Kidney (tissue), 14 donors: ENCODE data around the gene FAM9A. TPM values are rescaled to one million over a fixed set of nuclear protein-coding genes. Genes with fewer than 3 reads are reported as not detected.
"Not testable (repeated sequence)": the region's sequence is repeated elsewhere in the genome, so short reads cannot be mapped to it uniquely, and the experiment has no call there.

Source experiments
- DNase-seq, 5 donors: peaks; one replicate each; pipeline ENCODE4 v3.0.0-alpha.2; 2013 to 2020
- FAIRE-seq: peaks from 2 replicates; lab custom pipeline; 2012; peaks lifted over from hg19 to GRCh38; lab: Jason Lieb, UNC
- H3K27ac ChIP-seq, 2 donors: one replicate each; pipeline ENCODE4 v1.7.0; 2013; ENCODE audit warnings: low read depth in 2 of 2, low read length in 2 of 2, inconsistent platforms in 1 of 2
- H3K27me3 ChIP-seq: one replicate; pipeline ENCODE4 v1.7.1; 2013; ENCODE audit warnings: low read length, inconsistent platforms; ENCODE audit not compliant: control insufficient read depth, insufficient read depth
- H3K36me3 ChIP-seq, 3 donors: one replicate each; pipeline versions ENCODE4 v1.7.0 to v1.7.1; 2013; ENCODE audit warnings: low read length in 3 of 3, control low read depth in 1 of 3, inconsistent platforms in 1 of 3; ENCODE audit not compliant: insufficient read depth in 3 of 3, control insufficient read depth in 2 of 3
- H3K4me1 ChIP-seq, 3 donors: one replicate each; pipeline versions ENCODE4 v1.7.0 to v1.7.1; 2013; ENCODE audit warnings: low read length in 3 of 3, inconsistent platforms in 1 of 3, low read depth in 1 of 3; ENCODE audit not compliant: control insufficient read depth in 2 of 3, insufficient read depth in 2 of 3
- H3K4me3 ChIP-seq, 3 donors: one replicate each; pipeline versions ENCODE4 v1.7.0 to v1.8.1; 2013; ENCODE audit warnings: low read length in 3 of 3, control low read depth in 1 of 3, inconsistent platforms in 1 of 3
- H3K9ac ChIP-seq, 3 donors: one replicate each; pipeline versions ENCODE4 v1.7.0 to v1.7.1; 2013; ENCODE audit warnings: low read length in 3 of 3, control low read depth in 1 of 3, inconsistent platforms in 1 of 3
- H3K9me3 ChIP-seq, 3 donors: one replicate each; pipeline versions ENCODE4 v1.7.0 to v1.7.1; 2013; ENCODE audit warnings: low read length in 3 of 3, control low read depth in 1 of 3, inconsistent platforms in 1 of 3; ENCODE audit not compliant: control insufficient read depth in 2 of 3, insufficient read depth in 1 of 3
- CTCF ChIP-seq: IDR thresholded peaks from 3 replicates; pipeline ENCODE4 v1.5.1; 2012; ENCODE audit warnings: mild to moderate bottlenecking, moderate library complexity, borderline replicate concordance; ENCODE audit not compliant: insufficient read depth; ENCODE audit errors: extremely low read depth
- intact Hi-C: fragments of 100-400 bp; cut with DNase I; formaldehyde crosslinking; loops from one replicate; pipeline ENCODE4 v1.11.1; 2022
- polyA plus RNA-seq: library from polyadenylated mRNA; stranded (reverse); fragments of 350-450 nt; fragmentation: Illumina TruSeq; extraction: RNeasy Lipid Tissue Mini Kit (QIAGEN cat#74804); gene quantifications from one replicate; pipeline ENCODE4 v1.2.3, GENCODE V29; 2014; ENCODE audit warnings: low read depth, low replicate concordance; ENCODE audit not compliant: insufficient read depth
- total RNA-seq: library from RNA; stranded (reverse); fragmentation: NEBNext Ultra II Directional; extraction: Animal tissue kit (Norgen Biotek cat#: 25700); gene quantifications from one replicate; pipeline ENCODE4 v1.2.1, GENCODE V29; 2021
- donor health status: control.
- donor health status: control.
- donor health status: control.
- donor health status: control.
- donor health status: control.
- donor health status: DM: yes; HTN: yes; CAD: no.
- donor health status: Normal renal cell carcinoma (clear cell type).

FAM9A gene
- total and polyA plus RNA-seq, 2 donors from 2014 or later: not detected

DNA sequence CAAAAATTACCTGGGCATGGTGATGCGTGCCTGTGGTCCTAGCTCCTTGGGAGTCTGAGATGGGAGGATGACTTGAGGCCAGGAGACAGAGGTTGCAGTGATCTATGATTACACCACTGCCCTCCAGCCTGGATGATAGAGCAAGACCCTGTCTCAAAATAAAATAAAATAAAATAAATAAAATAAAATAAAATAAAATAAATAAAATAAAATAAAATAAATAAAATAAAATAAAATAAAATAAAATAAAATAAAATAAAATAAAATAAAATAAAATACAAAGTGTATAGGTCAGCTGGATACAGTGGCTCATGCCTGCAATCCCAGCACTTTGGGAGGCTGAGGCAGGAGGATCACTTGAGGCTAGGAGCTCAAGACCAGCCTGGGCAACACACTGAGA is 14.1 kb downstream of the FAM9A start:
- intact Hi-C loops, H3K9ac ChIP-seq, DNase-seq, H3K27me3 ChIP-seq, H3K9me3 ChIP-seq, H3K4me1 ChIP-seq, H3K4me3 ChIP-seq, FAIRE-seq, H3K36me3 ChIP-seq, H3K27ac ChIP-seq: not testable (repeated sequence)

DNA sequence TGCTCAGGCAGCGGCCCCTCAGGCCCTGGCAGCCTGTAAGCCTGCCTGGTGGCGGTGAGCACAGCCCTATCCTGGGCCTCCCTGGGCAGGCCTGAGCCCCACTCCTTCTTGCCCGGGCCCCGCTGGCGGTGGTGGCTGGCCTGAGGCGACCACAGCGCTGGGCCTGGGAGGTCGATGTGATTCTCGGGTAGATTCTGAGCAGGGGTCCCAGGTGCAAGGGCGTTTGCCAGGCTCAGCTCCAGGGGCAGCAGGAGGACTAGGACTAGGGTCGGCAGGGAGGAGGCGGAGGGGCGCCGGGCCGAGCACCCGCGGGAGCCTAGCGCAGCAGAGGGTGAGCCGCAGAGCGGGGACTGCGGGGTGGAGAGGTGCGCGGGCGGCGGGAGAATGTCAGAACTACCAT is 17.0 kb downstream of the FAM9A start:
- TF ChIP-seq CTCF: no peak
- FAIRE-seq (no peak), DNase-seq (peak in 1 of 5 donors; percentile 49)
- Histone ChIP-seq H3K27me3 (peaks cover 2% of the 10 kb centered on the region), H3K36me3 (no peaks in the 10 kb centered on the region), H3K4me1 (no peaks in the 10 kb centered on the region), H3K4me3 (no peak overlapping the region), H3K27ac (no peak overlapping the region), H3K9ac (no peak overlapping the region), H3K9me3 (no peaks in the 10 kb centered on the region)
- intact Hi-C loops: no loop called here

- Histone ChIP-seq H3K27me3 (peaks cover 2% of the 10 kb centered on the region), H3K4me1 (no peaks in the 10 kb centered on the region), H3K4me3 (no peak overlapping the region), H3K27ac (no peak overlapping the region), H3K36me3 (no peaks in the 10 kb centered on the region), H3K9ac (no peak overlapping the region), H3K9me3 (no peaks in the 10 kb centered on the region)
- no peak for TF ChIP-seq CTCF
- FAIRE-seq (no peak), DNase-seq (peak in 1 of 5 donors; percentile 37)
- intact Hi-C loops: no loop called here
Observed at GRCh38 chrX:8783714-8784098, 17.5 kb downstream of the FAM9A start.

GRCh38 chrX:8783097-8783713 is 18.0 kb downstream of the FAM9A start:
- no peaks in the 10 kb centered on the region for H3K4me1 ChIP-seq
- H3K36me3 ChIP-seq: no peaks in the 10 kb centered on the region
- intact Hi-C loops: no loop called here
- DNase-seq (peak in 4 of 5 donors; percentile 24 to 67 (median 38)), FAIRE-seq (no peak)
- H3K4me3 ChIP-seq: no peak overlapping the region
- H3K9ac ChIP-seq: no peak overlapping the region
- peaks cover 2% of the 10 kb centered on the region for H3K27me3 ChIP-seq
- TF ChIP-seq CTCF: peak; percentile 33
- no peaks in the 10 kb centered on the region for H3K9me3 ChIP-seq
- no peak overlapping the region for H3K27ac ChIP-seq
